Neural progenitor cell (in vitro differentiated cells): ENCODE results near the gene MAP3K2. TPM values are rescaled to one million over a fixed set of nuclear protein-coding genes. Genes with fewer than 3 reads are reported as not detected.

Experiments
- DNase-seq: peaks from one replicate; pipeline ENCODE4 v3.0.0-alpha.2; 2016; ENCODE audit warnings: low spot score
- H2AFZ ChIP-seq: fragments of 200-600 bp; sonication (generic); replicated peaks from 2 replicates; pipeline ENCODE4 v1.6.1; 2016; ENCODE audit warnings: antibody characterized with exemption
- H3F3A ChIP-seq: fragments of 200-600 bp; sonication (generic); 2 replicates; pipeline ENCODE4 v1.6.1; 2016; ENCODE audit warnings: antibody characterized with exemption, low read depth
- H3K27ac ChIP-seq: fragments of 200-600 bp; sonication (generic); 2 replicates; pipeline ENCODE4 v1.5.1; 2016; ENCODE audit warnings: mild to moderate bottlenecking
- H3K27me3 ChIP-seq: fragments of 200-600 bp; sonication (generic); 2 replicates; pipeline ENCODE4 v1.6.1; 2016; ENCODE audit warnings: mild to moderate bottlenecking, moderate library complexity
- H3K36me3 ChIP-seq: fragments of 200-600 bp; sonication (generic); 2 replicates; pipeline ENCODE4 v1.5.1; 2016
- H3K4me1 ChIP-seq: fragments of 200-600 bp; sonication (generic); 2 replicates; pipeline ENCODE4 v1.6.1; 2016; ENCODE audit warnings: mixed run types
- H3K4me2 ChIP-seq: fragments of 200-600 bp; sonication (generic); 2 replicates; pipeline ENCODE4 v1.6.1; 2016
- H3K4me3 ChIP-seq: fragments of 200-600 bp; sonication (generic); 2 replicates; pipeline ENCODE4 v1.5.1; 2016
- H3K79me2 ChIP-seq: fragments of 200-600 bp; sonication (generic); 2 replicates; pipeline ENCODE4 v1.6.1; 2016; ENCODE audit warnings: low read depth
- H3K9ac ChIP-seq: fragments of 200-600 bp; sonication (generic); 2 replicates; pipeline ENCODE4 v1.6.1; 2016
- H3K9me3 ChIP-seq: fragments of 200-600 bp; sonication (generic); 2 replicates; pipeline ENCODE4 v1.5.1; 2016; ENCODE audit warnings: low read depth
- H4K20me1 ChIP-seq: fragments of 200-600 bp; sonication (generic); 2 replicates; pipeline ENCODE4 v1.6.1; 2016; ENCODE audit warnings: low read depth
- H3K27ac Mint-ChIP-seq: 3 replicates; pipeline ENCODE4 v1.8.0; 2021; ENCODE audit warnings: mixed read lengths
- H3K27me3 Mint-ChIP-seq: 2 replicates; pipeline ENCODE4 v1.8.0; 2022; ENCODE audit warnings: low read depth, mild to moderate bottlenecking, inconsistent platforms, moderate library complexity, mixed read lengths; ENCODE audit not compliant: insufficient read depth
- H3K36me3 Mint-ChIP-seq: 3 replicates; pipeline ENCODE4 v1.8.0; 2021; ENCODE audit warnings: mixed read lengths
- H3K4me1 Mint-ChIP-seq: 3 replicates; pipeline ENCODE4 v1.8.0; 2021; ENCODE audit warnings: mixed read lengths
- H3K4me3 Mint-ChIP-seq: 3 replicates; pipeline ENCODE4 v1.8.0; 2021; ENCODE audit warnings: mild to moderate bottlenecking, moderate library complexity, mixed read lengths
- H3K9me3 Mint-ChIP-seq: 3 replicates; pipeline ENCODE4 v1.8.0; 2020; ENCODE audit warnings: mixed read lengths
- EZH2 ChIP-seq: fragments of 200-600 bp; sonication (generic); IDR thresholded peaks from 2 replicates; pipeline ENCODE4 v1.6.1; 2017; ENCODE audit warnings: antibody characterized with exemption, mild to moderate bottlenecking, moderate library complexity
- EZH2phosphoT487 ChIP-seq: fragments of 200-600 bp; sonication (generic); IDR thresholded peaks from 2 replicates; pipeline ENCODE4 v1.6.1; 2017; ENCODE audit warnings: antibody characterized with exemption
- total RNA-seq: library from RNA; depleted of rRNA; stranded (reverse); fragments of >200 nt; gene quantifications from 2 replicates; pipeline ENCODE4 v1.2.3, GENCODE V29; 2015; ENCODE audit warnings: low replicate concordance
- TF ChIP-seq, protein P1 (sequence below): fragments of 200-600 bp; sonication (generic); IDR thresholded peaks from 2 replicates; pipeline ENCODE4 v1.5.1; 2017; ENCODE audit warnings: antibody characterized with exemption, mild to moderate bottlenecking

Gene MAP3K2
- total RNA-seq, 1 donor from 2014 or later = 24.5 TPM

- no peaks in the 10 kb centered on the region for H3K4me1 Mint-ChIP-seq
- no peaks in the 10 kb centered on the region for H3K27me3 Mint-ChIP-seq
- Histone ChIP-seq H3K4me3 (no peak overlapping the region), H3K9ac (no peak overlapping the region), H3K4me1 (no peaks in the 10 kb centered on the region), H3F3A (no peaks in the 10 kb centered on the region), H3K4me2 (no peak overlapping the region), H3K27ac (no peak overlapping the region), H3K27me3 (no peaks in the 10 kb centered on the region), H2AFZ (no peak overlapping the region), H3K9me3 (no peaks in the 10 kb centered on the region), H4K20me1 (no peaks in the 10 kb centered on the region), H3K79me2 (no peaks in the 10 kb centered on the region), H3K36me3 (peaks cover 14% of the 10 kb centered on the region)
- peaks cover 6% of the 10 kb centered on the region for H3K9me3 Mint-ChIP-seq
- H3K36me3 Mint-ChIP-seq = peaks cover 34% of the 10 kb centered on the region
- no peak for DNase-seq
- H3K27ac Mint-ChIP-seq = no peak overlapping the region
- TF ChIP-seq, protein P1, sequence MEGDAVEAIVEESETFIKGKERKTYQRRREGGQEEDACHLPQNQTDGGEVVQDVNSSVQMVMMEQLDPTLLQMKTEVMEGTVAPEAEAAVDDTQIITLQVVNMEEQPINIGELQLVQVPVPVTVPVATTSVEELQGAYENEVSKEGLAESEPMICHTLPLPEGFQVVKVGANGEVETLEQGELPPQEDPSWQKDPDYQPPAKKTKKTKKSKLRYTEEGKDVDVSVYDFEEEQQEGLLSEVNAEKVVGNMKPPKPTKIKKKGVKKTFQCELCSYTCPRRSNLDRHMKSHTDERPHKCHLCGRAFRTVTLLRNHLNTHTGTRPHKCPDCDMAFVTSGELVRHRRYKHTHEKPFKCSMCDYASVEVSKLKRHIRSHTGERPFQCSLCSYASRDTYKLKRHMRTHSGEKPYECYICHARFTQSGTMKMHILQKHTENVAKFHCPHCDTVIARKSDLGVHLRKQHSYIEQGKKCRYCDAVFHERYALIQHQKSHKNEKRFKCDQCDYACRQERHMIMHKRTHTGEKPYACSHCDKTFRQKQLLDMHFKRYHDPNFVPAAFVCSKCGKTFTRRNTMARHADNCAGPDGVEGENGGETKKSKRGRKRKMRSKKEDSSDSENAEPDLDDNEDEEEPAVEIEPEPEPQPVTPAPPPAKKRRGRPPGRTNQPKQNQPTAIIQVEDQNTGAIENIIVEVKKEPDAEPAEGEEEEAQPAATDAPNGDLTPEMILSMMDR = no peak
- no peak for TF ChIP-seq EZH2
- TF ChIP-seq EZH2phosphoT487 = no peak
- H3K4me3 Mint-ChIP-seq = no peak overlapping the region
Observed at GRCh38 chr2:127320067-127320466, 67.7 kb downstream of the MAP3K2 start.

DNA sequence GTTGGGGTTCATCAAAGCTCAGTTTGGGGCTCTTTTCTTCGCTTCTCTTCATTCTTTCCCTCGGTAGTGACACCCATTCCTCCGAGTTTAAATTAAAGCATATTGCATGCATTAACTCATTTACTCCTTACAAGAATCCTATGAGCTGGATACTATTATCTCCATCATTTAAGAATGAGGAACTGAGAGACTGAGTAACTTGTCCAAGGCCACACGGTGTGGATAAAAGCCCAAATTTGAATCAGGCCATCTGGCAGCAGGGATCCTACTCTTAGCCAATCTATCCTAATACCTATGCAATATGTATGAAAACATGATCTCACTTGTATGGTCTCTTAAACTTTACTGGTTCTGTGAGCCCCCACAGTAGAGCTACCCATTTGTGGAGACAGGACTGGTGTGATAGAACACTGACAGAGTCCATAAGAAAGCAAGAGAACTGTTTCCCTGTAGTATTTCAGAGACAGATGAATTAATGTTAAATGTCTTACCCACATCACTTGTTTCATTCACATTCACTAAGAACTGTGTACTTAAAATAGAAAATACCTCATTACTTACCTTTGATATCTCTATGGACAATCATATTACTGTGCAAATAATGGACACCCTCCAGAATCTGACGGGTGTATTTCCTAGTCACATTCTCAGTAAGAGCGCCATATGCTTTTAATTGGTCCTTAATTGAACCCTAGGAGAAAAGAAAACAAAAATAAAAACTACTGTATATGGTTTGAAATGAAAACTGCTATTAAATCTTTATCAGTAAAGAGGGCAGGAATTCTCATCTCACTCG, 73.4 kb downstream of the MAP3K2 start:
- no peaks in the 10 kb centered on the region for H3K4me1 Mint-ChIP-seq
- H3K27me3 Mint-ChIP-seq = peaks cover 2% of the 10 kb centered on the region
- Histone ChIP-seq H3F3A (no peaks in the 10 kb centered on the region), H3K36me3 (peaks cover 9% of the 10 kb centered on the region), H2AFZ (no peak overlapping the region), H3K4me2 (no peak overlapping the region), H3K27ac (no peak overlapping the region), H4K20me1 (no peaks in the 10 kb centered on the region), H3K9ac (no peak overlapping the region), H3K27me3 (no peaks in the 10 kb centered on the region), H3K4me1 (peaks cover 6% of the 10 kb centered on the region), H3K9me3 (no peaks in the 10 kb centered on the region), H3K79me2 (no peaks in the 10 kb centered on the region), H3K4me3 (no peak overlapping the region)
- peaks cover 32% of the 10 kb centered on the region for H3K36me3 Mint-ChIP-seq
- H3K4me3 Mint-ChIP-seq = no peak overlapping the region
- DNase-seq = no peak
- TF ChIP-seq EZH2 = no peak
- TF ChIP-seq EZH2phosphoT487 = no peak
- TF ChIP-seq, protein P1 = no peak
- H3K9me3 Mint-ChIP-seq = no peaks in the 10 kb centered on the region
- no peak overlapping the region for H3K27ac Mint-ChIP-seq

DNA sequence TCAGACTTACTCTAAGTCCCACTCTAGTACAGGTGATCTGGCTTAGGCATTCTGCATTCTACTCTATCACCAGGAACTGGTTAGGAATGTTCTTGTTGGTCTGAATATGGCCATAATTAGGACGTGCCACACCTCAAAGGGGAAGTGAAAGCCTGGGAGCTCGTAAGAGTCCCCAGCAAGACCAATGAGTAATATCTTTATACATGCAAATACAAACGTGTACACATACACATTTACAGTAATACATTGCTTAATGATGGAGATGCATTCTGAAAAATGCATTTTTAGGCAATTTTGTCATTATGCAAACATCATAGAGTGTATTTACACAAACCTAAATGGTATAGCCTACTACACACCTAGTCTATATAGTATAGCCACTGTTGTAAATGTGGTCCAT, 74.4 kb downstream of the MAP3K2 start:
- Histone ChIP-seq H3K4me1 (peaks cover 6% of the 10 kb centered on the region), H3K4me2 (no peak overlapping the region), H3K36me3 (peaks cover 9% of the 10 kb centered on the region), H3K9me3 (no peaks in the 10 kb centered on the region), H4K20me1 (no peaks in the 10 kb centered on the region), H3K9ac (no peak overlapping the region), H2AFZ (no peak overlapping the region), H3K79me2 (no peaks in the 10 kb centered on the region), H3K27ac (no peak overlapping the region), H3F3A (no peaks in the 10 kb centered on the region), H3K4me3 (no peak overlapping the region), H3K27me3 (no peaks in the 10 kb centered on the region)
- no peak for DNase-seq
- Mint-ChIP-seq H3K27ac (no peak overlapping the region), H3K9me3 (no peaks in the 10 kb centered on the region), H3K36me3 (peaks cover 31% of the 10 kb centered on the region), H3K4me1 (no peaks in the 10 kb centered on the region), H3K4me3 (no peak overlapping the region), H3K27me3 (peaks cover 2% of the 10 kb centered on the region)
- TF ChIP-seq EZH2 (no peak), EZH2phosphoT487 (no peak)
- TF ChIP-seq, protein P1 = no peak
